Neural cell (in vitro differentiated cells): ENCODE data around the gene STX8.

ENCODE experiments used
- CTCF ChIP-seq: fragments of 450-650 bp; IDR thresholded peaks from 2 replicates; pipeline ENCODE4 v1.5.1; 2014; ENCODE audit warnings: antibody characterized with exemption, mild to moderate bottlenecking, moderate library complexity; ENCODE audit not compliant: poor library complexity, severe bottlenecking
- MXI1 ChIP-seq: fragments of 450-650 bp; conservative IDR thresholded peaks from 2 replicates; pipeline ENCODE4 v1.6.1; 2014; ENCODE audit warnings: antibody characterized with exemption, mild to moderate bottlenecking; ENCODE audit not compliant: poor library complexity, severe bottlenecking
- POLR2AphosphoS5 ChIP-seq: IDR thresholded peaks from 2 replicates; pipeline ENCODE4 v1.6.1; 2012
- TAF1 ChIP-seq: IDR thresholded peaks from 2 replicates; pipeline ENCODE4 v1.6.1; 2012; ENCODE audit warnings: low read depth

GRCh38 chr17:9218911-9219310 is 356.7 kb downstream of the STX8 start:
- no peak for TF ChIP-seq CTCF
- TF ChIP-seq TAF1: no peak
- no peak for TF ChIP-seq POLR2AphosphoS5
- no peak for TF ChIP-seq MXI1
